ENCODE measurements around the gene TUBG2. TPM values are rescaled to one million over a fixed set of nuclear protein-coding genes. Genes with fewer than 3 reads are reported as not detected.

Gene TUBG2
- total and polyA plus RNA-seq, 2 donors (not counting 1 experiment from before 2014, with no cell fraction given) = 16.7 to 19.0 TPM

- Histone ChIP-seq H3K9me3 (ENCODE audit: control extremely low read depth in 1 of 3, control insufficient read depth in 2 of 3, insufficient read depth in 1 of 3, low read length in 2 of 3) (peaks cover 0 to 26% (median 0%) of the 10 kb centered on the region in 3 donors), H2AFZ (ENCODE audit: insufficient read depth, low read depth, low read length, poor library complexity, severe bottlenecking) (peak overlapping the region; percentile 68), H3K36me3 (replicated peaks in 1 of 2; ENCODE audit: control extremely low read depth in 1 of 2, control insufficient read depth in 1 of 2, extremely low read depth in 1 of 2, insufficient read depth in 2 of 2, low read length in 1 of 2) (peaks cover 0 to 2% of the 10 kb centered on the region in 2 experiments), H3K4me2 (replicated peaks; ENCODE audit: low read depth, low read length, poor library complexity, severe bottlenecking) (peak overlapping the region; percentile 74), H3K4me1 (ENCODE audit: control insufficient read depth in 2 of 2, insufficient read depth in 2 of 2, low read length in 2 of 2) (peaks cover 41 to 48% of the 10 kb centered on the region in 2 donors), H4K20me1 (ENCODE audit: control insufficient read depth, insufficient read depth, low read length, poor library complexity, severe bottlenecking) (peaks cover 13% of the 10 kb centered on the region), H3K27me3 (replicated peaks in 1 of 4; ENCODE audit: control extremely low read depth in 1 of 4, control insufficient read depth in 3 of 4, insufficient read depth in 4 of 4, low read length in 3 of 4) (peaks cover 0 to 63% (median 25%) of the 10 kb centered on the region in 4 experiments), H3K27ac (ENCODE audit: low read length in 2 of 2) (no peak overlapping the region), H3K4me3 (ENCODE audit: control extremely low read depth in 1 of 5, extremely low read depth in 1 of 5, insufficient read depth in 1 of 5, low read depth in 2 of 5, low read length in 4 of 5) (peak overlapping the region in 4 of 5 experiments; percentile 40 to 60 (median 45)), H3K79me2 (ENCODE audit: control insufficient read depth, insufficient read depth, low read length) (no peaks in the 10 kb centered on the region), H3K9ac (ENCODE audit: low read length) (peak overlapping the region; percentile 41)
- Mint-ChIP-seq H3K4me1 (peaks cover 37% of the 10 kb centered on the region), H3K27me3 (peaks cover 16% of the 10 kb centered on the region), H3K9me3 (ENCODE audit: insufficient read depth) (no peaks in the 10 kb centered on the region), H3K4me3 (peak overlapping the region; percentile 87), H3K27ac (no peak overlapping the region)
- ATAC-seq (ENCODE audit: low read depth) (no peak), DNase-seq (no peak)
- TF ChIP-seq, protein P1, sequence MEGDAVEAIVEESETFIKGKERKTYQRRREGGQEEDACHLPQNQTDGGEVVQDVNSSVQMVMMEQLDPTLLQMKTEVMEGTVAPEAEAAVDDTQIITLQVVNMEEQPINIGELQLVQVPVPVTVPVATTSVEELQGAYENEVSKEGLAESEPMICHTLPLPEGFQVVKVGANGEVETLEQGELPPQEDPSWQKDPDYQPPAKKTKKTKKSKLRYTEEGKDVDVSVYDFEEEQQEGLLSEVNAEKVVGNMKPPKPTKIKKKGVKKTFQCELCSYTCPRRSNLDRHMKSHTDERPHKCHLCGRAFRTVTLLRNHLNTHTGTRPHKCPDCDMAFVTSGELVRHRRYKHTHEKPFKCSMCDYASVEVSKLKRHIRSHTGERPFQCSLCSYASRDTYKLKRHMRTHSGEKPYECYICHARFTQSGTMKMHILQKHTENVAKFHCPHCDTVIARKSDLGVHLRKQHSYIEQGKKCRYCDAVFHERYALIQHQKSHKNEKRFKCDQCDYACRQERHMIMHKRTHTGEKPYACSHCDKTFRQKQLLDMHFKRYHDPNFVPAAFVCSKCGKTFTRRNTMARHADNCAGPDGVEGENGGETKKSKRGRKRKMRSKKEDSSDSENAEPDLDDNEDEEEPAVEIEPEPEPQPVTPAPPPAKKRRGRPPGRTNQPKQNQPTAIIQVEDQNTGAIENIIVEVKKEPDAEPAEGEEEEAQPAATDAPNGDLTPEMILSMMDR (IDR thresholded peaks at IDR 0.05) = no peak
- TF ChIP-seq EZH2 (IDR thresholded peaks at IDR 0.05; ENCODE audit: borderline replicate concordance, insufficient read depth, low read depth, low read length, poor library complexity, severe bottlenecking) = no peak
- ChIA-PET CTCF (interaction anchor here (0.6 to 2.5 kb wide), 6 partner anchors 9 to 138 kb away, joined by 3 to 12 read pairs (median 4); partner anchors contain the start of gene PSMC3IP), POLR2A (interaction anchor here (0.7 to 1.3 kb wide), 3 partner anchors 8 to 1336 kb away, joined by 3 to 16 read pairs (median 4); partner anchors contain the start of gene TUBG2)
- intact Hi-C loops (cut with micrococcal nuclease) = loop anchor here (1.0 to 10.0 kb wide), 3 partner anchors 8 to 476 kb away; partner anchors contain the start of genes GHDC, PTGES3L and RUNDC1
- whole genome bisulfite sequencing (ENCODE audit: insufficient coverage) = 21% methylated on average over 39 of the region's 50 CpGs
Measured at GRCh38 chr17:42670789-42671657, 11.9 kb downstream of the TUBG2 start.
